Suprapubic skin (tissue), 4 donors: ENCODE data around the gene ANKRD63. TPM values are rescaled to one million over a fixed set of nuclear protein-coding genes. Genes with fewer than 3 reads are reported as not detected.

Source experiments
- DNase-seq, 2 donors: peaks; one replicate each; pipeline ENCODE4 v3.0.0-alpha.2; 2019; ENCODE audit warnings: low spot score in 2 of 2
- H3K27ac ChIP-seq: fragments of 200-600 bp; sonication (generic); one replicate; pipeline ENCODE4 v1.5.1; 2019
- H3K27me3 ChIP-seq: fragments of 200-600 bp; sonication (generic); one replicate; pipeline ENCODE4 v1.5.1; 2019
- H3K36me3 ChIP-seq: fragments of 200-600 bp; sonication (generic); one replicate; pipeline ENCODE4 v1.5.1; 2019
- H3K4me1 ChIP-seq: fragments of 200-600 bp; sonication (generic); one replicate; pipeline ENCODE4 v1.5.1; 2019
- H3K4me3 ChIP-seq: fragments of 200-600 bp; sonication (generic); one replicate; pipeline ENCODE4 v1.5.1; 2019; ENCODE audit warnings: mild to moderate bottlenecking
- H3K9me3 ChIP-seq: fragments of 200-600 bp; sonication (generic); one replicate; pipeline ENCODE4 v1.5.1; 2019
- EP300 ChIP-seq: sonication (generic); formaldehyde crosslinking; IDR thresholded peaks from one replicate; pipeline ENCODE4 v1.6.1; 2017; ENCODE audit warnings: antibody characterized with exemption
- POLR2A ChIP-seq, 2 donors: fragments of 450-650 bp; IDR thresholded peaks; one replicate each; pipeline ENCODE4 v1.6.1; 2017; ENCODE audit warnings: antibody characterized with exemption in 2 of 2, mild to moderate bottlenecking in 2 of 2, moderate library complexity in 2 of 2
- POLR2AphosphoS5 ChIP-seq, 3 donors: sonication (generic); formaldehyde crosslinking; IDR thresholded peaks; one replicate each; pipeline ENCODE4 v1.6.1; 2017; ENCODE audit warnings: antibody characterized with exemption in 3 of 3
- WGBS: methylation state at CpG from one replicate; pipeline ENCODE4 v1.1.5; 2018; 5-methylcytosine and 5-hydroxymethylcytosine counted together
- total RNA-seq, 4 donors: library from RNA; depleted of rRNA; stranded (reverse); fragments of >200 nt; gene quantifications; one replicate each; pipeline ENCODE4 v1.1.0, GENCODE V29; 2016
- TF ChIP-seq, protein P1 (sequence below), 2 donors: fragments of 200-600 bp in 1 of 2; fragments of 450-650 bp in 1 of 2; sonication (generic) in 1 of 2; IDR thresholded peaks; one replicate each; pipeline ENCODE4 v1.5.1; 2016 to 2019; ENCODE audit warnings: antibody characterized with exemption in 2 of 2, mild to moderate bottlenecking in 1 of 2, moderate library complexity in 1 of 2

The ANKRD63 gene, protein sequence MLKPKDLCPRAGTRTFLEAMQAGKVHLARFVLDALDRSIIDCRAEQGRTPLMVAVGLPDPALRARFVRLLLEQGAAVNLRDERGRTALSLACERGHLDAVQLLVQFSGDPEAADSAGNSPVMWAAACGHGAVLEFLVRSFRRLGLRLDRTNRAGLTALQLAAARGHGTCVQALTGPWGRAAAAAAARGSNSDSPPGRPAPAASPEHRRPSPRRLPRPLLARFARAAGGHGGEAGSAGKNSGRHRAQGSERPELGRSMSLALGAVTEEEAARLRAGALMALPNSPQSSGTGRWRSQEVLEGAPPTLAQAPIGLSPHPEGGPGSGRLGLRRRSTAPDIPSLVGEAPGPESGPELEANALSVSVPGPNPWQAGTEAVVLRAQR
- total RNA-seq, result not detected

DNA sequence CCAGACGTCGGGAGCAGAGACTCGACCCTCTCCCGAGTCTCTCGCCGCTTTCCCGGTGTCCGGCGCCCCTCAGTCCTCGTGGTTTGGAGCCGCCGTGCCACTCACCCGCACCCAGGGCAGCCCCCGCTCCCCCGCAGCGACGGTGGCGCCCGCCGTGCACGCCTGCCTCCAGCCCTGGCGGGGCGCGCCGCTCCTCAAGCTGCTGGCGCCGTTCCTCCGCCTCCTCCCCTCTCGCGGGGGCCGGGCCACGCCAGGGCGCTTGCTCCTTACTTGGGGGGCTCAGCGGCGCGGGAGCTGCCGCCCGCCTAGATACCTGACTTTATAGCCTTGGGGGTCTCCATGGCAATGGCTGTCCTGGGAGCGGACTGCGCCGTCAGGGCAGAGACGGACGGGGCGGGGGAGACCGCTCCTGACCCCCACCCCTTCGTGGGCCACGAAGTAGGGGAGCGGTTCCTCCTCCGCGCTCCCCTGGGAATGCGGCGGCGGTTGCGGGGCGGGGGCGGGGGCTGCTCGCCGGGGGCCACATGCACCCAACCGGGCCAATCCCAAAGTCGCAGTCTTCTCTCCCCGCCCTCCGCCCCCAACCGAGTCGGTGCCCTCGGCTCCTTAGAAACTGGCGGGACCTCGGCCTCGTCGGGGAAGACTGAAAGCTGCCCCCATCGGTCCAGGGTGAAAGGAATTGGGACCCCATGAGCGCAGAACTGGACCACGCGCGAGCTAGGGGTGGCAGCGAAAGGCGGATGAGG, at the start of gene ANKRD63:
Gene ANKRD63, minus strand, starts transcription at position 196 of the 746 bp plus-strand sequence. CDS start 478 bp downstream, outside the sequence.
- H3K9me3 ChIP-seq, result no peaks in the 10 kb centered on the region
- peaks cover 52% of the 10 kb centered on the region for H3K27me3 ChIP-seq
- no peak for TF ChIP-seq EP300
- no peak for TF ChIP-seq POLR2A (IDR thresholded peaks at IDR 0.05)
- TF ChIP-seq, protein P1, sequence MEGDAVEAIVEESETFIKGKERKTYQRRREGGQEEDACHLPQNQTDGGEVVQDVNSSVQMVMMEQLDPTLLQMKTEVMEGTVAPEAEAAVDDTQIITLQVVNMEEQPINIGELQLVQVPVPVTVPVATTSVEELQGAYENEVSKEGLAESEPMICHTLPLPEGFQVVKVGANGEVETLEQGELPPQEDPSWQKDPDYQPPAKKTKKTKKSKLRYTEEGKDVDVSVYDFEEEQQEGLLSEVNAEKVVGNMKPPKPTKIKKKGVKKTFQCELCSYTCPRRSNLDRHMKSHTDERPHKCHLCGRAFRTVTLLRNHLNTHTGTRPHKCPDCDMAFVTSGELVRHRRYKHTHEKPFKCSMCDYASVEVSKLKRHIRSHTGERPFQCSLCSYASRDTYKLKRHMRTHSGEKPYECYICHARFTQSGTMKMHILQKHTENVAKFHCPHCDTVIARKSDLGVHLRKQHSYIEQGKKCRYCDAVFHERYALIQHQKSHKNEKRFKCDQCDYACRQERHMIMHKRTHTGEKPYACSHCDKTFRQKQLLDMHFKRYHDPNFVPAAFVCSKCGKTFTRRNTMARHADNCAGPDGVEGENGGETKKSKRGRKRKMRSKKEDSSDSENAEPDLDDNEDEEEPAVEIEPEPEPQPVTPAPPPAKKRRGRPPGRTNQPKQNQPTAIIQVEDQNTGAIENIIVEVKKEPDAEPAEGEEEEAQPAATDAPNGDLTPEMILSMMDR (IDR thresholded peaks at IDR 0.05), result no peak
- H3K36me3 ChIP-seq, result no peaks in the 10 kb centered on the region
- peaks cover 50% of the 10 kb centered on the region for H3K4me1 ChIP-seq
- DNase-seq, result no peak
- H3K4me3 ChIP-seq, result peak within 1 kb of the TSS; percentile 54
- 60% methylated on average over 1 of the region's 76 CpGs for WGBS
- no peak within 1 kb of the TSS for H3K27ac ChIP-seq

DNA sequence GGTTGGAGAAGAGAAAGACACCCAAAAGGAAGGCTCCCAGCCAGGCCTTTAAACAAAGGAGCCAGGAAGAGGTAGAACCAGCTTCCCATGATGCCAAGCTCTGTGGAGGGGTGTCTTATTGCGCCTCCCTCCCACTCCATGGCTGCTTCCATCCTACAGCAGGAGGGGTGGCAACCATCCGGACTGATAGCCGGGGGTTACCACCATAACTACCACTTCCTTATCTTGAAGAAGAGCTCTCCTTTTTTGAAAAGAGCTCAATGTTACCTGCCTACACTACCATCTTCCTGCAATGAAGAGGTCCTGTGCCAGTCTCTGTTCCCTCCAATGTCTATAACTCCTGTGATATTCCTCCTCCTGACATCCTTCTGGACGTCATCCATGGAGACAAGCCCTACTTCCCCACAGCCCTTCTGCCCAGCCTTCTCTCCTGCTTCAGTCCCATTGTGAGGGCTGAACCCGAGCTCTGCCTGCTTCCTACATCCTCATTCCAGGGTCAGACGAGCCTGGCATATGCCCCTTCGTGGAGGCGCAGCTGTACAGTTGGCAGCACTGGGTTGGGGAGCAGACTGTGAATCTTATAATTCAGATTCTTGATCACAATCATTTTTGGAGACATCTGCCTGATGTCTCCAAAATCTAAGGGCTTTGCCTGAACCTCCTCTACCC, 49.4 kb upstream of the ANKRD63 start:
- Histone ChIP-seq H3K36me3 (no peaks in the 10 kb centered on the region), H3K27ac (no peak overlapping the region), H3K9me3 (no peaks in the 10 kb centered on the region), H3K27me3 (no peaks in the 10 kb centered on the region), H3K4me3 (no peak overlapping the region), H3K4me1 (peaks cover 36% of the 10 kb centered on the region)
- TF ChIP-seq, protein P1 (IDR thresholded peaks at IDR 0.05), result no peak
- TF ChIP-seq EP300 (no peak), POLR2A (IDR thresholded peaks at IDR 0.05) (no peak), POLR2AphosphoS5 (IDR thresholded peaks at IDR 0.05) (no peak)
- 71% methylated on average over 8 of the region's 8 CpGs for WGBS
- DNase-seq, result no peak

DNA sequence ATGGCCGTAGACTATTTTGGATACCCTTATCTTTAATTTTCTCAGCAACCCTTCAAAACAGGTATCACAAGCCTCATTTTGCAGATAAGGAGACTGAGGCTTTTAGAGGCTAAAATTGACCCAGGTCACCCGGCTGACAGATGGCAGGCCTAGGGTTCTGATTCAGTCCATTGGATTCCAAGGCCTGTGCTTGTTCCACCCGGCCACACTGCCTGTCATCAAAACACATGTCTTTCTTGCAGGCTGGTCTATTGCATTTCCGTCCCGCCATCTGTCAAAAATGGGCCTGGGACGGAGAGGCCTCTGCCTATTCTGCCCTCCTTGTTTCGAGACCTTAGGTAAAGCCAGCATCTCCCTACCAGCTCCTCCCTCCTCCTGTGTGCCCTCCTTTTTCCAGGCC, 48.8 kb upstream of the ANKRD63 start:
- Histone ChIP-seq H3K27ac (no peak overlapping the region), H3K4me3 (no peak overlapping the region), H3K36me3 (no peaks in the 10 kb centered on the region), H3K4me1 (peaks cover 33% of the 10 kb centered on the region), H3K27me3 (no peaks in the 10 kb centered on the region), H3K9me3 (no peaks in the 10 kb centered on the region)
- TF ChIP-seq POLR2AphosphoS5 (IDR thresholded peaks at IDR 0.05), result no peak
- no peak for TF ChIP-seq EP300
- no peak for TF ChIP-seq POLR2A (IDR thresholded peaks at IDR 0.05)
- TF ChIP-seq, protein P1 (IDR thresholded peaks at IDR 0.05), result no peak
- 95% methylated on average over 7 of the region's 7 CpGs for WGBS
- DNase-seq, result no peak

DNA sequence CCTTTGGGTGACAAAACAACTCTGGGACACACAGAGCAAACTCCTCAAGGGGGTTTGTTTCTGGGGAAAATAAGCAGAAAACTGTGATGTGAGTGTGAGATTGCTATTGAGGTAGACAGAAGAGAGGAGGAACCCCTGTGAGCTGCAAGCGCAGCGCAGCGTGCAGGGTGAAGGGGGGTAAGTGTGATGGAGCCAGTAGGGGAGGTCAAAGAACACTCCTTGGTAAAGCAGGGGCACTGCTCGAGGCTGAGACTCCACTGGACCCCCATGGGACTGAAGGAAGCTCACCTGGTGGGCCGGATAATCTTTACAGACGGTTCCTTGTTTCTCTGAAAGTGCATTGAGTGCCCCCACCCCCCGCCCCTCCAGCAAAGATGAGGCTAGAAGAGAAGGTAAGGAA, 48.2 kb upstream of the ANKRD63 start:
- Histone ChIP-seq H3K36me3 (no peaks in the 10 kb centered on the region), H3K27me3 (no peaks in the 10 kb centered on the region), H3K4me1 (peaks cover 31% of the 10 kb centered on the region), H3K9me3 (no peaks in the 10 kb centered on the region), H3K4me3 (no peak overlapping the region), H3K27ac (no peak overlapping the region)
- 87% methylated on average over 6 of the region's 7 CpGs for WGBS
- no peak for TF ChIP-seq POLR2A (IDR thresholded peaks at IDR 0.05)
- TF ChIP-seq, protein P1 (IDR thresholded peaks at IDR 0.05), result no peak
- TF ChIP-seq EP300, result no peak
- TF ChIP-seq POLR2AphosphoS5 (IDR thresholded peaks at IDR 0.05), result no peak
- no peak for DNase-seq
